PC-3 (cell line): ENCODE measurements around the gene MACROD2. TPM values are rescaled to one million over a fixed set of nuclear protein-coding genes. Genes with fewer than 3 reads are reported as not detected.

Experiments used
- ATAC-seq: fragments of 200-7000 bp; cut with Tn5 transposase; 2 replicates; pipeline ENCODE4 v1.9.1; 2020; ENCODE audit warnings: mild to moderate bottlenecking, moderate library complexity
- BruUV-seq: library from RNA; stranded (reverse); fragments of 400-500 nt; replicated peaks from 2 replicates; lab custom pipeline; 2021; lab: Mats Ljungman, UMichigan
- CTCF ChIA-PET: fragments of 300-600 bp; sonication (Branson Sonifier 250); formaldehyde crosslinking; loops from one replicate; lab custom pipeline; 2022; ENCODE audit warnings: antibody characterized with exemption; lab: Charles Lee
- POLR2A ChIA-PET: fragments of 300-600 bp; sonication (Branson Sonifier 250); formaldehyde crosslinking; loops from one replicate; lab custom pipeline; 2022; ENCODE audit warnings: antibody characterized with exemption; ENCODE audit not compliant: unreplicated experiment; lab: Charles Lee
- DNase-seq: peaks from one replicate; pipeline ENCODE4 v3.0.0-alpha.2; 2015
- H2AFZ ChIP-seq: fragments of 300-600 bp; sonication (generic); 2 replicates; pipeline ENCODE4 v1.6.0; 2016; ENCODE audit warnings: antibody characterized with exemption, low read length
- H3F3A ChIP-seq: fragments of 300-600 bp; sonication (generic); one replicate; pipeline ENCODE4 v1.6.0; 2017; ENCODE audit warnings: antibody characterized with exemption, low read length, control low read depth, mild to moderate bottlenecking; ENCODE audit not compliant: unreplicated experiment
- H3K27ac ChIP-seq: fragments of 300-600 bp; sonication (generic); 2 replicates; pipeline ENCODE4 v1.5.1; 2016; ENCODE audit warnings: mild to moderate bottlenecking, low read length
- H3K27me3 ChIP-seq: fragments of 300-600 bp; sonication (generic); 2 replicates; pipeline ENCODE4 v1.6.1; 2016; ENCODE audit warnings: low read length, mixed read lengths
- H3K36me3 ChIP-seq: fragments of 300-600 bp; sonication (generic); 2 replicates; pipeline ENCODE4 v1.6.1; 2016; ENCODE audit warnings: low read depth, mixed run types, low read length, mixed read lengths
- H3K4me1 ChIP-seq: fragments of 300-600 bp; sonication (generic); 2 replicates; pipeline ENCODE4 v1.5.1; 2016; ENCODE audit warnings: low read length; ENCODE audit not compliant: insufficient read depth
- H3K4me2 ChIP-seq: fragments of 300-600 bp; sonication (generic); 2 replicates; pipeline ENCODE4 v1.6.0; 2016; ENCODE audit warnings: low read length
- H3K4me3 ChIP-seq: fragments of 300-600 bp; sonication (generic); 2 replicates; pipeline ENCODE4 v1.5.1; 2016; ENCODE audit warnings: mild to moderate bottlenecking, low read length, mixed read lengths
- H3K79me2 ChIP-seq: fragments of 300-600 bp; sonication (generic); 2 replicates; pipeline ENCODE4 v1.6.1; 2017; ENCODE audit warnings: low read length, mixed read lengths
- H3K9ac ChIP-seq: fragments of 300-600 bp; sonication (generic); 2 replicates; pipeline ENCODE4 v1.6.0; 2016; ENCODE audit warnings: mild to moderate bottlenecking, low read length
- H3K9me2 ChIP-seq: fragments of 300-600 bp; sonication (generic); replicated peaks from 2 replicates; pipeline ENCODE4 v1.6.1; 2016; ENCODE audit warnings: mixed run types, low read length, mixed read lengths
- H3K9me3 ChIP-seq: fragments of 300-600 bp; sonication (generic); 2 replicates; pipeline ENCODE4 v1.6.1; 2016; ENCODE audit warnings: low read length, mixed read lengths
- H4K20me1 ChIP-seq: fragments of 300-600 bp; sonication (generic); 2 replicates; pipeline ENCODE4 v1.6.1; 2016; ENCODE audit warnings: low read length, mixed read lengths
- CTCF ChIP-seq: fragments of 300-600 bp; sonication (generic); conservative IDR thresholded peaks from 2 replicates; pipeline ENCODE4 v1.5.1; 2017; ENCODE audit warnings: antibody characterized with exemption, low read depth, mild to moderate bottlenecking, low read length
- EZH2 ChIP-seq: fragments of 300-600 bp; sonication (generic); IDR thresholded peaks from one replicate; pipeline ENCODE4 v1.6.1; 2017; ENCODE audit warnings: antibody characterized with exemption, mild to moderate bottlenecking, low read length; ENCODE audit not compliant: unreplicated experiment
- EZH2phosphoT487 ChIP-seq: fragments of 300-600 bp; sonication (generic); IDR thresholded peaks from 2 replicates; pipeline ENCODE4 v1.6.1; 2018; ENCODE audit warnings: mild to moderate bottlenecking, antibody characterized with exemption, low read length, borderline replicate concordance
- intact Hi-C: fragments of 100-400 bp; cut with micrococcal nuclease; formaldehyde crosslinking; loops from 2 replicates; pipeline ENCODE4 v1.9.0; 2023
- total RNA-seq: library from RNA; depleted of rRNA; stranded (reverse); fragments of >200 nt; gene quantifications from 2 replicates; pipeline ENCODE4 v1.2.3, GENCODE V29; 2014

Gene MACROD2
- total RNA-seq, 1 experiment from 2014 or later = 3.1 TPM

- DNase-seq (no peak), ATAC-seq (no peak)
- Histone ChIP-seq H3K4me3 (no peak overlapping the region), H3K27ac (no peak overlapping the region), H3K4me1 (no peaks in the 10 kb centered on the region), H3K4me2 (no peak overlapping the region), H3K9ac (no peak overlapping the region), H3K9me3 (no peaks in the 10 kb centered on the region), H4K20me1 (no peaks in the 10 kb centered on the region), H3K27me3 (no peaks in the 10 kb centered on the region), H3K79me2 (no peaks in the 10 kb centered on the region), H3K9me2 (no peaks in the 10 kb centered on the region), H2AFZ (no peak overlapping the region), H3K36me3 (no peaks in the 10 kb centered on the region), H3F3A (no peaks in the 10 kb centered on the region)
- POLR2A ChIA-PET = interaction anchor here (0.6 kb wide), 1 partner anchor 42 kb away, joined by 3 read pairs; no protein-coding TSS in a partner anchor
- CTCF ChIA-PET = no interaction called here
- intact Hi-C loops = no loop called here
- BruUV-seq = no TSS peak
- TF ChIP-seq EZH2 (no peak), CTCF (no peak), EZH2phosphoT487 (no peak)
These were observed 250.2 kb downstream of the MACROD2 start for GRCh38 chr20:14245368-14245970.

GRCh38 chr20:14259689-14260088, 264.4 kb downstream of the MACROD2 start:
- Histone ChIP-seq H3K27ac (no peak overlapping the region), H3K27me3 (no peaks in the 10 kb centered on the region), H3K4me1 (peaks cover 9% of the 10 kb centered on the region; the same call in 1 of the 2 replicates), H3K9ac (no peak overlapping the region), H3K4me3 (no peak overlapping the region), H3K9me2 (no peaks in the 10 kb centered on the region), H3K9me3 (no peaks in the 10 kb centered on the region), H3K36me3 (no peaks in the 10 kb centered on the region), H3K79me2 (no peaks in the 10 kb centered on the region), H3F3A (no peaks in the 10 kb centered on the region), H3K4me2 (no peak overlapping the region), H4K20me1 (no peaks in the 10 kb centered on the region), H2AFZ (no peak overlapping the region)
- intact Hi-C loops = no loop called here
- no TSS peak for BruUV-seq
- ATAC-seq = peak; percentile 29; the same call in 1 of the 2 replicates
- ChIA-PET CTCF (no interaction called here), POLR2A (no interaction called here)
- peak; percentile 52 for DNase-seq
- TF ChIP-seq EZH2phosphoT487 = no peak
- TF ChIP-seq CTCF = no peak
- no peak for TF ChIP-seq EZH2

- Histone ChIP-seq H3K4me2 (no peak overlapping the region), H3K27ac (no peak overlapping the region), H3K4me1 (peaks cover 9% of the 10 kb centered on the region; the same call in 1 of the 2 replicates), H3K9me3 (no peaks in the 10 kb centered on the region), H3F3A (no peaks in the 10 kb centered on the region), H3K79me2 (no peaks in the 10 kb centered on the region), H3K4me3 (no peak overlapping the region), H4K20me1 (no peaks in the 10 kb centered on the region), H3K27me3 (no peaks in the 10 kb centered on the region), H3K36me3 (no peaks in the 10 kb centered on the region), H3K9ac (no peak overlapping the region), H3K9me2 (no peaks in the 10 kb centered on the region), H2AFZ (no peak overlapping the region)
- BruUV-seq = no TSS peak
- ChIA-PET CTCF (no interaction called here), POLR2A (no interaction called here)
- DNase-seq = no peak
- peak; percentile 29; the same call in 1 of the 2 replicates for ATAC-seq
- TF ChIP-seq EZH2phosphoT487 (no peak), CTCF (no peak), EZH2 (no peak)
- intact Hi-C loops = no loop called here
These were observed 265.1 kb downstream of the MACROD2 start for GRCh38 chr20:14260367-14260766.
